Suprapubic skin (tissue), 3 donors: Measurements from ENCODE around the gene PARPBP.

ENCODE experiments used
- EP300 ChIP-seq: sonication (generic); formaldehyde crosslinking; IDR thresholded peaks from one replicate; pipeline ENCODE4 v1.6.1; 2017; ENCODE audit warnings: antibody characterized with exemption
- TF ChIP-seq, protein P1 (sequence below), 2 donors: fragments of 200-600 bp in 1 of 2; fragments of 450-650 bp in 1 of 2; sonication (generic) in 1 of 2; IDR thresholded peaks; one replicate each; pipeline ENCODE4 v1.5.1; 2016 to 2019; ENCODE audit warnings: antibody characterized with exemption in 2 of 2, mild to moderate bottlenecking in 1 of 2, moderate library complexity in 1 of 2

DNA sequence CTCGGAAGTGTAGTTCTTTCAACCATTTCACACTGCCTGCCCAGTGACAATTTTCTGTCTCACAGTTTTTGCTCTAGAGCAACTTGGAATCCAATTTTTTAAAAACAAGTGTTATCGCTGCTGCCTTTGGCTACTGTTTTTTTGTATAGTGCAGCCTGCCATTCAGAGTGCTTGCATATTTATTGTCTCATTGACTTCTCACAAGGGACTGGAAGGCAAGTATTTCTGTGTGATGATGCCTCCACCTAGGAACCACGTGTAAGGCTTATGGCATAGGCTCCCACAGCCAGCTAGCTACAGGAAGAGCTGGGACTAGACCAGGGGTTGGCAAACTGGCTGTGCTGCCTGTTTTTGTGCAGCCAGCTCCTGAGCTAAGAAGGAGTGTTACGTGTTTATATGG lies 903 bp downstream of the PARPBP start:
- TF ChIP-seq, protein P1, sequence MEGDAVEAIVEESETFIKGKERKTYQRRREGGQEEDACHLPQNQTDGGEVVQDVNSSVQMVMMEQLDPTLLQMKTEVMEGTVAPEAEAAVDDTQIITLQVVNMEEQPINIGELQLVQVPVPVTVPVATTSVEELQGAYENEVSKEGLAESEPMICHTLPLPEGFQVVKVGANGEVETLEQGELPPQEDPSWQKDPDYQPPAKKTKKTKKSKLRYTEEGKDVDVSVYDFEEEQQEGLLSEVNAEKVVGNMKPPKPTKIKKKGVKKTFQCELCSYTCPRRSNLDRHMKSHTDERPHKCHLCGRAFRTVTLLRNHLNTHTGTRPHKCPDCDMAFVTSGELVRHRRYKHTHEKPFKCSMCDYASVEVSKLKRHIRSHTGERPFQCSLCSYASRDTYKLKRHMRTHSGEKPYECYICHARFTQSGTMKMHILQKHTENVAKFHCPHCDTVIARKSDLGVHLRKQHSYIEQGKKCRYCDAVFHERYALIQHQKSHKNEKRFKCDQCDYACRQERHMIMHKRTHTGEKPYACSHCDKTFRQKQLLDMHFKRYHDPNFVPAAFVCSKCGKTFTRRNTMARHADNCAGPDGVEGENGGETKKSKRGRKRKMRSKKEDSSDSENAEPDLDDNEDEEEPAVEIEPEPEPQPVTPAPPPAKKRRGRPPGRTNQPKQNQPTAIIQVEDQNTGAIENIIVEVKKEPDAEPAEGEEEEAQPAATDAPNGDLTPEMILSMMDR (IDR thresholded peaks at IDR 0.05): no peak
- TF ChIP-seq EP300: no peak
